WTC11 (cell line): Measurements from ENCODE around the gene EML2. TPM values are rescaled to one million over a fixed set of nuclear protein-coding genes. Genes with fewer than 3 reads are reported as not detected.
A peak's percentile ranks its signal among the peaks of the same experiment; 100 is the strongest.

ENCODE experiments used
- ATAC-seq: fragments of 200-7000 bp; cut with Tn5 transposase; 2 replicates; pipeline ENCODE4 v1.10.0; 2021; ENCODE audit warnings: mild to moderate bottlenecking, moderate library complexity
- CTCF ChIA-PET: fragments of 300-600 bp; sonication (Branson Sonifier 250); formaldehyde crosslinking; loops from one replicate; lab custom pipeline; 2021; ENCODE audit warnings: antibody characterized with exemption; lab: Charles Lee
- POLR2A ChIA-PET: fragments of 350-600 bp; sonication (Branson Sonifier 250); formaldehyde crosslinking; loops from one replicate; lab custom pipeline; 2021; ENCODE audit warnings: antibody characterized with exemption; lab: Charles Lee
- DNase-seq: peaks from one replicate; pipeline ENCODE4 v3.0.0; 2021; ENCODE audit warnings: low spot score
- H3K27ac Mint-ChIP-seq: 2 replicates; pipeline ENCODE4 v1.8.0; 2021; ENCODE audit warnings: mixed read lengths
- H3K27me3 Mint-ChIP-seq: 2 replicates; pipeline ENCODE4 v1.8.0; 2021; ENCODE audit warnings: low read depth, mild to moderate bottlenecking, moderate library complexity, mixed read lengths
- H3K36me3 Mint-ChIP-seq: 2 replicates; pipeline ENCODE4 v1.8.0; 2021; ENCODE audit warnings: mixed read lengths
- H3K4me1 Mint-ChIP-seq: 2 replicates; pipeline ENCODE4 v1.8.0; 2022; ENCODE audit warnings: mixed read lengths
- H3K4me3 Mint-ChIP-seq: 2 replicates; pipeline ENCODE4 v1.8.0; 2021; ENCODE audit warnings: mild to moderate bottlenecking, moderate library complexity, mixed read lengths
- H3K9me3 Mint-ChIP-seq: 2 replicates; pipeline ENCODE4 v1.8.0; 2021; ENCODE audit warnings: mixed read lengths
- CREM ChIP-seq: sonication (generic); formaldehyde crosslinking; IDR thresholded peaks from 2 replicates; pipeline ENCODE4 v1.8.1; 2022; ENCODE audit warnings: mild to moderate bottlenecking, missing genetic modification reagents, moderate library complexity
- ETV6 ChIP-seq: sonication (generic); formaldehyde crosslinking; IDR thresholded peaks from 2 replicates; pipeline ENCODE4 v1.8.1; 2022; ENCODE audit warnings: mild to moderate bottlenecking, missing genetic modification reagents
- HMGA2 ChIP-seq: fragments of 250-450 bp; sonication (Bioruptor Pico); IDR thresholded peaks from 2 replicates; pipeline ENCODE4 v1.4.0; 2021; ENCODE audit warnings: mild to moderate bottlenecking, moderate library complexity
- NR1H2 ChIP-seq: sonication (generic); formaldehyde crosslinking; IDR thresholded peaks from 2 replicates; pipeline ENCODE4 v1.9.0; 2021; ENCODE audit warnings: mild to moderate bottlenecking, moderate library complexity, missing genetic modification reagents
- NR3C1 ChIP-seq: sonication (generic); formaldehyde crosslinking; conservative IDR thresholded peaks from 2 replicates; pipeline ENCODE4 v1.8.1; 2023; ENCODE audit warnings: low read depth, mild to moderate bottlenecking, missing genetic modification reagents
- OVOL2 ChIP-seq: fragments of 250-450 bp; sonication (Bioruptor Pico); IDR thresholded peaks from 2 replicates; pipeline ENCODE4 v1.9.0; 2021; ENCODE audit warnings: mild to moderate bottlenecking, borderline replicate concordance
- SOX15 ChIP-seq: fragments of 250-450 bp; sonication (Bioruptor Pico); IDR thresholded peaks from 2 replicates; pipeline ENCODE4 v1.9.0; 2021; ENCODE audit warnings: mild to moderate bottlenecking
- TEAD4 ChIP-seq: sonication (generic); formaldehyde crosslinking; IDR thresholded peaks from 2 replicates; pipeline ENCODE4 v1.8.0; 2022; ENCODE audit warnings: mild to moderate bottlenecking, missing genetic modification reagents
- ZBTB21 ChIP-seq: sonication (generic); formaldehyde crosslinking; IDR thresholded peaks from 2 replicates; pipeline ENCODE4 v1.8.1; 2023; ENCODE audit warnings: mild to moderate bottlenecking, missing genetic modification reagents, borderline replicate concordance
- ZNF219 ChIP-seq: sonication (generic); formaldehyde crosslinking; IDR thresholded peaks from 2 replicates; pipeline ENCODE4 v1.8.0; 2023; ENCODE audit warnings: missing genetic modification reagents, mild to moderate bottlenecking, borderline replicate concordance
- ZNF317 ChIP-seq: sonication (generic); formaldehyde crosslinking; IDR thresholded peaks from 2 replicates; pipeline ENCODE4 v1.8.1; 2023; ENCODE audit warnings: low read depth, mild to moderate bottlenecking, moderate library complexity, missing genetic modification reagents, borderline replicate concordance
- ZNF671 ChIP-seq: fragments of 250-450 bp; sonication (Bioruptor Pico); IDR thresholded peaks from 2 replicates; pipeline ENCODE4 v1.8.0; 2021; ENCODE audit warnings: mild to moderate bottlenecking
- total RNA-seq: library from RNA; stranded (reverse); gene quantifications from 3 replicates; pipeline ENCODE4 v1.2.3, GENCODE V29; 2021
- TF ChIP-seq, protein P1 (sequence below): fragments of 250-450 bp; sonication (Bioruptor Pico); IDR thresholded peaks from 2 replicates; pipeline ENCODE4 v1.9.0; 2021; ENCODE audit warnings: mild to moderate bottlenecking
- TF ChIP-seq, protein P2 (sequence below): fragments of 200-600 bp; IDR thresholded peaks from 2 replicates; pipeline ENCODE4 v1.8.0; 2022; ENCODE audit warnings: antibody characterized with exemption
- TF ChIP-seq, protein P3 (sequence below): sonication (generic); formaldehyde crosslinking; IDR thresholded peaks from 2 replicates; pipeline ENCODE4 v1.8.1; 2023; ENCODE audit warnings: mild to moderate bottlenecking, missing genetic modification reagents
- TF ChIP-seq, protein P4 (sequence below): sonication (generic); formaldehyde crosslinking; IDR thresholded peaks from 2 replicates; pipeline ENCODE4 v1.8.1; 2022; ENCODE audit warnings: low read depth, missing genetic modification reagents, borderline replicate concordance
- TF ChIP-seq, protein P5 (sequence below): sonication (generic); formaldehyde crosslinking; IDR thresholded peaks from 2 replicates; pipeline ENCODE4 v1.8.0; 2023; ENCODE audit warnings: missing genetic modification reagents, mild to moderate bottlenecking, borderline replicate concordance
- TF ChIP-seq, protein P6 (sequence below): sonication (generic); formaldehyde crosslinking; IDR thresholded peaks from 2 replicates; pipeline ENCODE4 v1.8.0; 2023; ENCODE audit warnings: missing genetic modification reagents

EML2 gene
- total RNA-seq, 1 experiment from 2014 or later: 63.3 TPM

DNA sequence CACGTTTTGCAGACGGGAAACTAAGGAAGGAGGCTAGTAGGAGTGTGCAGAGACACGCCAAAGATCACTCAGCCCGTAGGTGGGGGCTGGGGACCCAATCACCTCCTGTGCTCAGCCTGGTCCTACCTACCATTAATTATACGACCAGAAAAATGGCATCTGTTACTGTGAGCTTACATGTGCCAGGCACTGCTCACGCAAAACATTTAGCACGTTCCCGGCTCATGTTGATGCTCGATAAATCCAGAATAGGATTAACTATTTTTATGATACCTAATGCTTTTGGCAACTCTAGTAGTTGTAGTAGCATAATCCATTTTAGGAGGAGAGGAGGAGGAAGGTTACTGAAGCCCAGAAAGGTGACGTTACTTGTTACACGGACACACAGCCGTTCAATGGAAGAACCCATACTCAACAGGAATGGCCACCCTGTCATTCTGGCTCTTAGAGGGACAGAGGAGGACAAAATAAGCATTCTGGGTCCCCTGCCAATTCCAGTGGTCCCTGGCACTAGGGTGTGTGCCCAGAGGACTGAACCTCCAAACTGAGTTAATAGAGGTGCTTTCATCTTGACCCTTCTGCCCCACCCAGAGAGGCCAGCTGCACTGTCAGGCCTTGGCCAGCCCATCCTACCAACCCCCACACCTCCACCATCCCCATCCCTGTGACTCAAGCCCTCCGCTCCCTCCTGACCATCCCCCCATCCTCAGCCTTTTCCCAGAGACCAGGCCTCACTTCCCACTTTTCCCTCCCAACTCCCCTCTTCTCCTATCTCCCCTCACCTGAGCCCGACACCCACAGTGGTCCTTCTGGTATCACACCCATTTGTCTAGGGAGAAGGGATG, 5.0 kb upstream of the EML2 start:
- Mint-ChIP-seq H3K36me3 (no peaks in the 10 kb centered on the region), H3K27ac (no peak overlapping the region), H3K4me1 (peaks cover 33% of the 10 kb centered on the region), H3K27me3 (peaks cover 24% of the 10 kb centered on the region), H3K4me3 (peak overlapping the region; percentile 86), H3K9me3 (no peaks in the 10 kb centered on the region)
- no peak for TF ChIP-seq ZNF671 (CRISPR knock-in tag)
- TF ChIP-seq, protein P1, sequence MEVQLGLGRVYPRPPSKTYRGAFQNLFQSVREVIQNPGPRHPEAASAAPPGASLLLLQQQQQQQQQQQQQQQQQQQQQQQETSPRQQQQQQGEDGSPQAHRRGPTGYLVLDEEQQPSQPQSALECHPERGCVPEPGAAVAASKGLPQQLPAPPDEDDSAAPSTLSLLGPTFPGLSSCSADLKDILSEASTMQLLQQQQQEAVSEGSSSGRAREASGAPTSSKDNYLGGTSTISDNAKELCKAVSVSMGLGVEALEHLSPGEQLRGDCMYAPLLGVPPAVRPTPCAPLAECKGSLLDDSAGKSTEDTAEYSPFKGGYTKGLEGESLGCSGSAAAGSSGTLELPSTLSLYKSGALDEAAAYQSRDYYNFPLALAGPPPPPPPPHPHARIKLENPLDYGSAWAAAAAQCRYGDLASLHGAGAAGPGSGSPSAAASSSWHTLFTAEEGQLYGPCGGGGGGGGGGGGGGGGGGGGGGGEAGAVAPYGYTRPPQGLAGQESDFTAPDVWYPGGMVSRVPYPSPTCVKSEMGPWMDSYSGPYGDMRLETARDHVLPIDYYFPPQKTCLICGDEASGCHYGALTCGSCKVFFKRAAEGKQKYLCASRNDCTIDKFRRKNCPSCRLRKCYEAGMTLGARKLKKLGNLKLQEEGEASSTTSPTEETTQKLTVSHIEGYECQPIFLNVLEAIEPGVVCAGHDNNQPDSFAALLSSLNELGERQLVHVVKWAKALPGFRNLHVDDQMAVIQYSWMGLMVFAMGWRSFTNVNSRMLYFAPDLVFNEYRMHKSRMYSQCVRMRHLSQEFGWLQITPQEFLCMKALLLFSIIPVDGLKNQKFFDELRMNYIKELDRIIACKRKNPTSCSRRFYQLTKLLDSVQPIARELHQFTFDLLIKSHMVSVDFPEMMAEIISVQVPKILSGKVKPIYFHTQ (CRISPR knock-in tag): no peak
- no peak for TF ChIP-seq NR3C1 (CRISPR knock-in tag)
- TF ChIP-seq CREM (CRISPR knock-in tag): no peak
- TF ChIP-seq, protein P2, sequence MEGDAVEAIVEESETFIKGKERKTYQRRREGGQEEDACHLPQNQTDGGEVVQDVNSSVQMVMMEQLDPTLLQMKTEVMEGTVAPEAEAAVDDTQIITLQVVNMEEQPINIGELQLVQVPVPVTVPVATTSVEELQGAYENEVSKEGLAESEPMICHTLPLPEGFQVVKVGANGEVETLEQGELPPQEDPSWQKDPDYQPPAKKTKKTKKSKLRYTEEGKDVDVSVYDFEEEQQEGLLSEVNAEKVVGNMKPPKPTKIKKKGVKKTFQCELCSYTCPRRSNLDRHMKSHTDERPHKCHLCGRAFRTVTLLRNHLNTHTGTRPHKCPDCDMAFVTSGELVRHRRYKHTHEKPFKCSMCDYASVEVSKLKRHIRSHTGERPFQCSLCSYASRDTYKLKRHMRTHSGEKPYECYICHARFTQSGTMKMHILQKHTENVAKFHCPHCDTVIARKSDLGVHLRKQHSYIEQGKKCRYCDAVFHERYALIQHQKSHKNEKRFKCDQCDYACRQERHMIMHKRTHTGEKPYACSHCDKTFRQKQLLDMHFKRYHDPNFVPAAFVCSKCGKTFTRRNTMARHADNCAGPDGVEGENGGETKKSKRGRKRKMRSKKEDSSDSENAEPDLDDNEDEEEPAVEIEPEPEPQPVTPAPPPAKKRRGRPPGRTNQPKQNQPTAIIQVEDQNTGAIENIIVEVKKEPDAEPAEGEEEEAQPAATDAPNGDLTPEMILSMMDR: no peak
- no peak for TF ChIP-seq ZNF219 (CRISPR knock-in tag)
- no peak for TF ChIP-seq NR1H2
- TF ChIP-seq ZNF317: no peak
- no peak for TF ChIP-seq OVOL2
- TF ChIP-seq TEAD4 (CRISPR knock-in tag): no peak
- TF ChIP-seq SOX15: no peak
- TF ChIP-seq, protein P3, sequence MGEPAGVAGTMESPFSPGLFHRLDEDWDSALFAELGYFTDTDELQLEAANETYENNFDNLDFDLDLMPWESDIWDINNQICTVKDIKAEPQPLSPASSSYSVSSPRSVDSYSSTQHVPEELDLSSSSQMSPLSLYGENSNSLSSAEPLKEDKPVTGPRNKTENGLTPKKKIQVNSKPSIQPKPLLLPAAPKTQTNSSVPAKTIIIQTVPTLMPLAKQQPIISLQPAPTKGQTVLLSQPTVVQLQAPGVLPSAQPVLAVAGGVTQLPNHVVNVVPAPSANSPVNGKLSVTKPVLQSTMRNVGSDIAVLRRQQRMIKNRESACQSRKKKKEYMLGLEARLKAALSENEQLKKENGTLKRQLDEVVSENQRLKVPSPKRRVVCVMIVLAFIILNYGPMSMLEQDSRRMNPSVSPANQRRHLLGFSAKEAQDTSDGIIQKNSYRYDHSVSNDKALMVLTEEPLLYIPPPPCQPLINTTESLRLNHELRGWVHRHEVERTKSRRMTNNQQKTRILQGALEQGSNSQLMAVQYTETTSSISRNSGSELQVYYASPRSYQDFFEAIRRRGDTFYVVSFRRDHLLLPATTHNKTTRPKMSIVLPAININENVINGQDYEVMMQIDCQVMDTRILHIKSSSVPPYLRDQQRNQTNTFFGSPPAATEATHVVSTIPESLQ: no peak
- no peak for TF ChIP-seq HMGA2
- TF ChIP-seq, protein P4, sequence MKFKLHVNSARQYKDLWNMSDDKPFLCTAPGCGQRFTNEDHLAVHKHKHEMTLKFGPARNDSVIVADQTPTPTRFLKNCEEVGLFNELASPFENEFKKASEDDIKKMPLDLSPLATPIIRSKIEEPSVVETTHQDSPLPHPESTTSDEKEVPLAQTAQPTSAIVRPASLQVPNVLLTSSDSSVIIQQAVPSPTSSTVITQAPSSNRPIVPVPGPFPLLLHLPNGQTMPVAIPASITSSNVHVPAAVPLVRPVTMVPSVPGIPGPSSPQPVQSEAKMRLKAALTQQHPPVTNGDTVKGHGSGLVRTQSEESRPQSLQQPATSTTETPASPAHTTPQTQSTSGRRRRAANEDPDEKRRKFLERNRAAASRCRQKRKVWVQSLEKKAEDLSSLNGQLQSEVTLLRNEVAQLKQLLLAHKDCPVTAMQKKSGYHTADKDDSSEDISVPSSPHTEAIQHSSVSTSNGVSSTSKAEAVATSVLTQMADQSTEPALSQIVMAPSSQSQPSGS (CRISPR knock-in tag): no peak
- ATAC-seq (no peak), DNase-seq (no peak)
- ChIA-PET CTCF (interaction anchor here (0.6 to 5.4 kb wide), 24 partner anchors 12 to 551 kb away, joined by 3 to 127 read pairs (median 34); partner anchors contain the start of genes GIPR, OPA3, PPM1N and PPP1R13L), POLR2A (interaction anchor here (2.2 kb wide), 1 partner anchor 38 kb away, joined by 5 read pairs; no protein-coding TSS in a partner anchor)

DNA sequence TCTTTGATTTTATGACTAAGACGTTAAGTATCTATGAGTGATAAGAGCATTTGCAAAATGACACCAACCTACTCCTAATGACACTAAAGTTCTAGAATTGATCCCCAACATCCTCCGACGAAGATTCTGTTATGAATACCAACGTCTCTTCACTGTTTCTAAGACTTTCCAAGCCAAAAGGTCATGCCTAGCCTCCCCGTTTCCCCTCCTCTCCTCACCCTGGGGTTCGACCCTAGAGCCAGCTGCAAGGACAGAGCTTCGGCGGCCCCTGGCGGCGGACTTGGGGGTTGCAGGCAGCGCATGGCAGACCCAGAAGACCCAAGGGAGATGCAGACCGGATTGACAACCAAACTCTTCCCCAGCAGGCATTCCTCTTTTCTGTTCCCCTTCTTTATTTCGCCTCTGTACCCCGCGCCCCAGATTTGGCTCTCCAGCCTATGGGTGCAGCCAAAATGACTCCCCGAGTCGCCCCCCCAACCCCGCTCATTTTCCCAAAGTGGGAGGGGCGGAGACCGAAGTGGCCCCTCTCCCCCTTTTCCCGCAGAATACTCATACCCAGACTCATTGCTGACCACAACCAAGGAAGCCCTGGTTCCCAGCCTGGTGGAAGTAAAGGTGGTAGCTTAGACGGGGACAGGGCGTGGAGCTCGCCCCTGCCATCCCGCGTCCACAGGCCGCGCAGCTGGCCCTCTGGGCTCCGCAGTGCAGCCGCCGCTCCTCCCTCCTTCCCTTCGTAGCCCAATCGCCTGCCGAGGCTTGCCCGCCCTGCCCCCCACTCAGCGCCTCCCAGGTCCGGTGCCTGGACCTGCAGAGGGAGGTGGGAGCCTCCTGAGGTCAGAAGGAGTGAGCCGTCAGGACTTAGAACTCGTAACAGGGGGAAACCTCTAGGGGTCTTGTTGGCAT, 4.1 kb upstream of the EML2 start:
- H3K4me3 Mint-ChIP-seq: peak overlapping the region; percentile 86
- ATAC-seq (peak; percentile 40), DNase-seq (peak; percentile 96)
- CTCF ChIA-PET: interaction anchor here (0.5 to 5.4 kb wide), 41 partner anchors 9 to 551 kb away, joined by 3 to 127 read pairs (median 7); partner anchors contain the start of genes FBXO46, GIPR, OPA3 and PPM1N
- peaks cover 24% of the 10 kb centered on the region for H3K27me3 Mint-ChIP-seq
- peaks cover 40% of the 10 kb centered on the region for H3K4me1 Mint-ChIP-seq
- H3K36me3 Mint-ChIP-seq: no peaks in the 10 kb centered on the region
- peak overlapping the region; percentile 93 for H3K27ac Mint-ChIP-seq
- POLR2A ChIA-PET: interaction anchor here (0.7 to 2.2 kb wide), 4 partner anchors 37 to 187 kb away, joined by 3 to 5 read pairs (median 4); partner anchors contain the start of gene QPCTL
- no peaks in the 10 kb centered on the region for H3K9me3 Mint-ChIP-seq
- TF ChIP-seq, protein P5, sequence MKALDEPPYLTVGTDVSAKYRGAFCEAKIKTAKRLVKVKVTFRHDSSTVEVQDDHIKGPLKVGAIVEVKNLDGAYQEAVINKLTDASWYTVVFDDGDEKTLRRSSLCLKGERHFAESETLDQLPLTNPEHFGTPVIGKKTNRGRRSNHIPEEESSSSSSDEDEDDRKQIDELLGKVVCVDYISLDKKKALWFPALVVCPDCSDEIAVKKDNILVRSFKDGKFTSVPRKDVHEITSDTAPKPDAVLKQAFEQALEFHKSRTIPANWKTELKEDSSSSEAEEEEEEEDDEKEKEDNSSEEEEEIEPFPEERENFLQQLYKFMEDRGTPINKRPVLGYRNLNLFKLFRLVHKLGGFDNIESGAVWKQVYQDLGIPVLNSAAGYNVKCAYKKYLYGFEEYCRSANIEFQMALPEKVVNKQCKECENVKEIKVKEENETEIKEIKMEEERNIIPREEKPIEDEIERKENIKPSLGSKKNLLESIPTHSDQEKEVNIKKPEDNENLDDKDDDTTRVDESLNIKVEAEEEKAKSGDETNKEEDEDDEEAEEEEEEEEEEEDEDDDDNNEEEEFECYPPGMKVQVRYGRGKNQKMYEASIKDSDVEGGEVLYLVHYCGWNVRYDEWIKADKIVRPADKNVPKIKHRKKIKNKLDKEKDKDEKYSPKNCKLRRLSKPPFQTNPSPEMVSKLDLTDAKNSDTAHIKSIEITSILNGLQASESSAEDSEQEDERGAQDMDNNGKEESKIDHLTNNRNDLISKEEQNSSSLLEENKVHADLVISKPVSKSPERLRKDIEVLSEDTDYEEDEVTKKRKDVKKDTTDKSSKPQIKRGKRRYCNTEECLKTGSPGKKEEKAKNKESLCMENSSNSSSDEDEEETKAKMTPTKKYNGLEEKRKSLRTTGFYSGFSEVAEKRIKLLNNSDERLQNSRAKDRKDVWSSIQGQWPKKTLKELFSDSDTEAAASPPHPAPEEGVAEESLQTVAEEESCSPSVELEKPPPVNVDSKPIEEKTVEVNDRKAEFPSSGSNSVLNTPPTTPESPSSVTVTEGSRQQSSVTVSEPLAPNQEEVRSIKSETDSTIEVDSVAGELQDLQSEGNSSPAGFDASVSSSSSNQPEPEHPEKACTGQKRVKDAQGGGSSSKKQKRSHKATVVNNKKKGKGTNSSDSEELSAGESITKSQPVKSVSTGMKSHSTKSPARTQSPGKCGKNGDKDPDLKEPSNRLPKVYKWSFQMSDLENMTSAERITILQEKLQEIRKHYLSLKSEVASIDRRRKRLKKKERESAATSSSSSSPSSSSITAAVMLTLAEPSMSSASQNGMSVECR (CRISPR knock-in tag): no peak
- TF ChIP-seq ZBTB21 (CRISPR knock-in tag) (no peak), ETV6 (CRISPR knock-in tag) (no peak)
- TF ChIP-seq, protein P6, sequence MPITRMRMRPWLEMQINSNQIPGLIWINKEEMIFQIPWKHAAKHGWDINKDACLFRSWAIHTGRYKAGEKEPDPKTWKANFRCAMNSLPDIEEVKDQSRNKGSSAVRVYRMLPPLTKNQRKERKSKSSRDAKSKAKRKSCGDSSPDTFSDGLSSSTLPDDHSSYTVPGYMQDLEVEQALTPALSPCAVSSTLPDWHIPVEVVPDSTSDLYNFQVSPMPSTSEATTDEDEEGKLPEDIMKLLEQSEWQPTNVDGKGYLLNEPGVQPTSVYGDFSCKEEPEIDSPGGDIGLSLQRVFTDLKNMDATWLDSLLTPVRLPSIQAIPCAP (CRISPR knock-in tag): no peak
